NCI-H345 treated with DMSO at 0.1 percent for 48 hours (cell line): ENCODE measurements around the gene CHD2.
"Not testable (repeated sequence)": the region's sequence is repeated elsewhere in the genome, so short reads cannot be mapped to it uniquely, and the experiment has no call there.

Source experiments
- DNase-seq: peaks from one replicate; lab custom pipeline; 2025; ENCODE audit not compliant: unreplicated experiment; lab: John Stamatoyannopoulos, UW

The CHD2 gene

GRCh38 chr15:92906020-92906419 lies 5.9 kb downstream of the CHD2 start:
- DNase-seq, result no peak

- DNase-seq, result no peak
These were observed 6.5 kb downstream of the CHD2 start for GRCh38 chr15:92906563-92907081.

- DNase-seq, result no peak
These were observed 7.1 kb downstream of the CHD2 start for GRCh38 chr15:92907229-92907628.

GRCh38 chr15:92907896-92908712 lies 8.0 kb downstream of the CHD2 start:
- no peak for DNase-seq

GRCh38 chr15:92908713-92909057 lies 8.6 kb downstream of the CHD2 start:
- DNase-seq, result no peak

- DNase-seq, result no peak
These were observed 9.1 kb downstream of the CHD2 start for GRCh38 chr15:92909136-92909781.

- DNase-seq, result no peak
These were observed 10.3 kb downstream of the CHD2 start for GRCh38 chr15:92910451-92910850.

GRCh38 chr15:92914103-92914499 lies 14.0 kb downstream of the CHD2 start:
- DNase-seq, result no peak

GRCh38 chr15:92914768-92915221 lies 14.7 kb downstream of the CHD2 start:
- DNase-seq, result no peak

GRCh38 chr15:92915766-92916435 lies 15.8 kb downstream of the CHD2 start:
- no peak for DNase-seq

- DNase-seq, result peak; percentile 65
These were observed 17.7 kb downstream of the CHD2 start for GRCh38 chr15:92917598-92918407.

GRCh38 chr15:92918881-92919280 lies 18.8 kb downstream of the CHD2 start:
- not testable (repeated sequence) for DNase-seq

GRCh38 chr15:92920595-92921161 lies 20.6 kb downstream of the CHD2 start:
- no peak for DNase-seq

- DNase-seq, result no peak
These were observed 21.3 kb downstream of the CHD2 start for GRCh38 chr15:92921215-92922131.

GRCh38 chr15:92922418-92923002 lies 22.4 kb downstream of the CHD2 start:
- no peak for DNase-seq

GRCh38 chr15:92924216-92924615 lies 24.1 kb downstream of the CHD2 start:
- DNase-seq, result no peak

- no peak for DNase-seq
These were observed 25.3 kb downstream of the CHD2 start for GRCh38 chr15:92925454-92925853.

GRCh38 chr15:92928225-92928750 lies 28.2 kb downstream of the CHD2 start:
- no peak for DNase-seq

- no peak for DNase-seq
These were observed 28.9 kb downstream of the CHD2 start for GRCh38 chr15:92929002-92929401.
